ENCODE results near the gene CETP. TPM values are rescaled to one million over a fixed set of nuclear protein-coding genes. Genes with fewer than 3 reads are reported as not detected.

CETP gene
- total RNA-seq, 1 donor from 2014 or later, result 0.13 TPM

DNA sequence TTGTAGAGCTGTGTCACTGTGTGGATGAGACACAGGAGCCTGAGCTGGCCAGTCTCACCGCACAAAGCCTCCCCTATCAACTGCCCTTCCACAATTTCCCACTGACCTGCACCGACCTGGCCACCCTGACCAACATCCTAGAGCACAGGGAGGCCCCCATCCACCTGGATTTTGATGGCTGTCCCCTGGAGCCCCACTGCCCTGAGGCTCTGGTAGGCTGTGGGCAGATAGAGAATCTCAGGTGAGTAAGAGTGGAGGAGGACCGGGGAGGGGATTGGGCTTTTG lies 65.0 kb downstream of the CETP start:
- Mint-ChIP-seq H3K4me3 (no peak overlapping the region), H3K36me3 (no peaks in the 10 kb centered on the region), H3K9me3 (no peaks in the 10 kb centered on the region), H3K4me1 (no peaks in the 10 kb centered on the region), H3K27me3 (ENCODE audit: low read depth) (peaks cover 16% of the 10 kb centered on the region), H3K27ac (no peak overlapping the region)
- no peak for DNase-seq (ENCODE audit: low spot score in 2 of 2, unreplicated experiment in 2 of 2)
- TF ChIP-seq, protein P1, sequence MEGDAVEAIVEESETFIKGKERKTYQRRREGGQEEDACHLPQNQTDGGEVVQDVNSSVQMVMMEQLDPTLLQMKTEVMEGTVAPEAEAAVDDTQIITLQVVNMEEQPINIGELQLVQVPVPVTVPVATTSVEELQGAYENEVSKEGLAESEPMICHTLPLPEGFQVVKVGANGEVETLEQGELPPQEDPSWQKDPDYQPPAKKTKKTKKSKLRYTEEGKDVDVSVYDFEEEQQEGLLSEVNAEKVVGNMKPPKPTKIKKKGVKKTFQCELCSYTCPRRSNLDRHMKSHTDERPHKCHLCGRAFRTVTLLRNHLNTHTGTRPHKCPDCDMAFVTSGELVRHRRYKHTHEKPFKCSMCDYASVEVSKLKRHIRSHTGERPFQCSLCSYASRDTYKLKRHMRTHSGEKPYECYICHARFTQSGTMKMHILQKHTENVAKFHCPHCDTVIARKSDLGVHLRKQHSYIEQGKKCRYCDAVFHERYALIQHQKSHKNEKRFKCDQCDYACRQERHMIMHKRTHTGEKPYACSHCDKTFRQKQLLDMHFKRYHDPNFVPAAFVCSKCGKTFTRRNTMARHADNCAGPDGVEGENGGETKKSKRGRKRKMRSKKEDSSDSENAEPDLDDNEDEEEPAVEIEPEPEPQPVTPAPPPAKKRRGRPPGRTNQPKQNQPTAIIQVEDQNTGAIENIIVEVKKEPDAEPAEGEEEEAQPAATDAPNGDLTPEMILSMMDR (IDR thresholded peaks at IDR 0.05; ENCODE audit: unreplicated experiment), result no peak

DNA sequence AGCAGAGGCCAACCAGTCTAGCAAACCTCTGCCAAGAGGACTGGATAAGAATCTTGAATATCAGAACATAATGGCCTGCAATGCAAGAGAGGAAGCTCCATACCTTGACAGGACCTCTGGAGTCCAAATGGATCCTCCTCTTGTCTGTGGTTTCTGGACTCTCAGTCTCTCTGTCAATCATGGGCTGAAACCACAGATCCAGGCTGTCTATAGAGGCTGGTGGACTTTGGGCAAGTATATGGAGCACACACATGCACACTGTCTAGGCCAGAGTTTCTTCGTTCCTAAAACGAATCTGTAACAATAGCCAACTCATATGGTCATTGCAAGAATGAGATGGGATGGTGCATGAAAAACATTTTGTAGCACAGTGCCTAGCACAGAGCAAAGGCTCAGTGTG lies 65.3 kb downstream of the CETP start:
- Mint-ChIP-seq H3K4me3 (no peak overlapping the region), H3K27ac (no peak overlapping the region), H3K27me3 (ENCODE audit: low read depth) (peaks cover 19% of the 10 kb centered on the region), H3K9me3 (no peaks in the 10 kb centered on the region), H3K36me3 (no peaks in the 10 kb centered on the region), H3K4me1 (no peaks in the 10 kb centered on the region)
- DNase-seq (ENCODE audit: low spot score in 2 of 2, unreplicated experiment in 2 of 2), result no peak
- TF ChIP-seq, protein P1 (IDR thresholded peaks at IDR 0.05; ENCODE audit: unreplicated experiment), result no peak

DNA sequence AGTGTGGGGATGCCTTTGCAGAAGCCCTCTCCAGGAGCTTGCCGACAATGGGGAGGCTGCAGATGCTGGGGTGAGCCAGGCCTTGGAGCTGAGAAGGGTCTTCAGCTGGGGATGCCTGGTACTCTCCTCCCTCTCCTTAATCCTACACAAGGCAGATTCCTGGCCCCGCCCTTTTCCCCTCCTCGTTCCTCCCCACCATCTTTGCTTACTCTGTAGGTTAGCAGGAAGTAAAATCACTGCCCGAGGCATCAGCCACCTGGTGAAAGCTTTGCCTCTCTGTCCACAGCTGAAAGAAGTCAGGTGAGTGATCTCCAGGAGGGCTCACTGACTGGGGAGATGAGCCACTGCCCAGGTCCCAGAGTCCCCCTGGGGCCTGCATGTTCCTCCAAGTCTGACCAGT lies 66.3 kb downstream of the CETP start:
- Mint-ChIP-seq H3K4me3 (no peak overlapping the region), H3K27ac (no peak overlapping the region), H3K4me1 (no peaks in the 10 kb centered on the region), H3K9me3 (no peaks in the 10 kb centered on the region), H3K36me3 (no peaks in the 10 kb centered on the region), H3K27me3 (ENCODE audit: low read depth) (peaks cover 16% of the 10 kb centered on the region)
- TF ChIP-seq, protein P1 (IDR thresholded peaks at IDR 0.05; ENCODE audit: unreplicated experiment), result no peak
- no peak for DNase-seq (ENCODE audit: low spot score in 2 of 2, unreplicated experiment in 2 of 2)

DNA sequence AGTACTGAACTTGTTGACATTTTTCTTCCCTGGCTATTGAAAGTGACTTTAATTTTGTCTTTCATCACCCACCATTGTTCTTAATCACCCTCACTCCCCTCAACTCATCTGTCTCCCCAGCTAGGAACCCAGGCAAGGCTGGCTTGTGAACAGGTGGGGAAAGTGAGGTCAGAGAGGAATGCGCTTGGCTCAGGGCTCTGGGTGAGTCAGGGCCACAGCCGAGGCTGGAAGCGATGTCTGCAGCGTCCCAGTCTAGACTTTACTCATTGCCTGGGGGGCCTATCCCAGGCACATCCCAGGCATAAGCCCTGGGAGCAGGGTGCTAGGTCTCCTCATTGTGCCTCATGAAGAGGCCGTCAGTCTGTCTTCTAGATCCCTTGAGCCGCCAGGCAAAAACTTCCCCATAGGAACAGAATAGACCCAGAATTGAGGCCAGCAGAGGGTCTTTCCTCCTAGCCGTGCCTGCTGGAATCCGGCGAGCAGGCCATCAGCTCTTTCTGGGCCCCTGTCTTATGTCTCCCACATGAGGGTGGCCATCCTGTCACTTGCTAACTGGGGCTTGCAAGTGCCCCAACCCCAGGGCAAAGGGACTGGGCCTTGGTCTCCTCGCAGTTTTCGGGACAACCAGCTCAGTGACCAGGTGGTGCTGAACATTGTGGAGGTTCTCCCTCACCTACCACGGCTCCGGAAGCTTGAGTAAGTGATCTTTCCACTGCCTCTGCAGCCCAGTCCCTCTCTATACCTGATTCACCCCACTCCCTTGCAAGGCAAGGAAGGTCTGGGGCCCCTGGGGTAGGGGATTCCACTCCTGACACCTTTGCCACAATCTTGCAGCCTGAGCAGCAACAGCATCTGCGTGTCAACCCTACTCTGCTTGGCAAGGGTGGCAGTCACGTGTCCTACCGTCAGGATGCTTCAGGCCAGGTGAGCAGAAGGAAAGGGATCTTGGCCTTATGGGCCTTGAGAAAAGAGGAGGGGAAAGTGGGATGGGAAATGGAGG lies 67.7 kb downstream of the CETP start:
- TF ChIP-seq, protein P1 (IDR thresholded peaks at IDR 0.05; ENCODE audit: unreplicated experiment), result no peak
- H3K4me1 Mint-ChIP-seq, result no peaks in the 10 kb centered on the region
- H3K36me3 Mint-ChIP-seq, result no peaks in the 10 kb centered on the region
- no peaks in the 10 kb centered on the region for H3K9me3 Mint-ChIP-seq
- H3K4me3 Mint-ChIP-seq, result no peak overlapping the region
- H3K27ac Mint-ChIP-seq, result no peak overlapping the region
- H3K27me3 Mint-ChIP-seq (ENCODE audit: low read depth), result peaks cover 23% of the 10 kb centered on the region
- DNase-seq (ENCODE audit: low spot score in 2 of 2, unreplicated experiment in 2 of 2), result no peak

DNA sequence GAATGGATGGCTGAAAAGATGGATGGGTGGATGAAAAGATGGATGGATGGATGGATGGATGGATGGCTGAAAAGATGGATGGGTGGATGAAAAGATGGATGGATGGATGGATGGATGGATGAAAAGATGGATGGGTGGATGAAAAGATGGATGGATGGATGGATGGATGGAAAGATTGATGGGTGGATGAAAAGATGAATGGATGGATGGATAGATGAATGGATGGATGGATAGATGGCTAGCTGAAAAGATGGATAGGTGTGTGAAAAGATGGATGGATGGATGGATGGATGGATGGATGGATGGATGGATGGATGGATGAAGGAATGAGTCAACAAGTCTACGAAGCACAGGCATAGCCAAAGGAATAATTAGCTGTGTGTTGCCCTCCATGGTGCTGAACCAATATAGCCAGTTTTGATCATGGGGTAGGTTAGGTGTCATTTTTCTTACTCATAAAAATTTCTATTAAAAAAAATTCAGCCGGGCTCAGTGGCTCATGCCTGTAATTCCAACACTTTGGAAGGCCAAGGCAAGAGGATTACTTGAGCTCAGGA lies 68.7 kb downstream of the CETP start:
- Mint-ChIP-seq H3K9me3 (no peaks in the 10 kb centered on the region), H3K27ac (no peak overlapping the region), H3K4me1 (no peaks in the 10 kb centered on the region), H3K36me3 (no peaks in the 10 kb centered on the region), H3K4me3 (no peak overlapping the region), H3K27me3 (ENCODE audit: low read depth) (peaks cover 32% of the 10 kb centered on the region)
- TF ChIP-seq, protein P1 (IDR thresholded peaks at IDR 0.05; ENCODE audit: unreplicated experiment), result no peak
- DNase-seq (ENCODE audit: low spot score in 2 of 2, unreplicated experiment in 2 of 2), result no peak
